ENCODE results near the gene GIPC3. TPM values are rescaled to one million over a fixed set of nuclear protein-coding genes. Genes with fewer than 3 reads are reported as not detected.
A peak's percentile ranks its signal among the peaks of the same experiment; 100 is the strongest.

GIPC3 gene
- total and polyA plus RNA-seq, 4 donors: 0.20 to 1.9 (median 1.0) TPM

GRCh38 chr19:3615524-3616135 lies 30.4 kb downstream of the GIPC3 start:
- peaks cover 98% of the 10 kb centered on the region for H3K36me3 ChIP-seq (ENCODE audit: control insufficient read depth, insufficient read depth, low read length)
- WGBS (ENCODE audit: insufficient coverage): 92% methylated on average over 26 of the region's 26 CpGs
- no peaks in the 10 kb centered on the region for H3K9me3 ChIP-seq (ENCODE audit: control insufficient read depth, insufficient read depth, low read length)
- no peaks in the 10 kb centered on the region for H3K27me3 ChIP-seq (ENCODE audit: control insufficient read depth, insufficient read depth, low read length)
- no peak for DNase-seq (ENCODE audit: low read depth in 4 of 6, low spot score in 6 of 6)
- H3K4me1 ChIP-seq (ENCODE audit: control insufficient read depth, insufficient read depth, low read length): peaks cover 8% of the 10 kb centered on the region
- H3K27ac ChIP-seq (ENCODE audit: low read depth, low read length): no peak overlapping the region
- no peak overlapping the region for H3K4me3 ChIP-seq (ENCODE audit: low read depth, low read length)

GRCh38 chr19:3617463-3617862 lies 32.2 kb downstream of the GIPC3 start:
- no peak overlapping the region for H3K27ac ChIP-seq (ENCODE audit: low read depth, low read length)
- peaks cover 98% of the 10 kb centered on the region for H3K36me3 ChIP-seq (ENCODE audit: control insufficient read depth, insufficient read depth, low read length)
- H3K27me3 ChIP-seq (ENCODE audit: control insufficient read depth, insufficient read depth, low read length): no peaks in the 10 kb centered on the region
- 71% methylated on average over 19 of the region's 19 CpGs for WGBS (ENCODE audit: insufficient coverage)
- peaks cover 8% of the 10 kb centered on the region for H3K4me1 ChIP-seq (ENCODE audit: control insufficient read depth, insufficient read depth, low read length)
- DNase-seq (ENCODE audit: low read depth in 4 of 6, low spot score in 6 of 6): no peak
- H3K4me3 ChIP-seq (ENCODE audit: low read depth, low read length): no peak overlapping the region
- H3K9me3 ChIP-seq (ENCODE audit: control insufficient read depth, insufficient read depth, low read length): no peaks in the 10 kb centered on the region

GRCh38 chr19:3618144-3618810 lies 33.0 kb downstream of the GIPC3 start:
- Histone ChIP-seq H3K27me3 (ENCODE audit: control insufficient read depth, insufficient read depth, low read length) (no peaks in the 10 kb centered on the region), H3K4me3 (ENCODE audit: low read depth, low read length) (no peak overlapping the region), H3K27ac (ENCODE audit: low read depth, low read length) (no peak overlapping the region), H3K36me3 (ENCODE audit: control insufficient read depth, insufficient read depth, low read length) (peaks cover 98% of the 10 kb centered on the region), H3K4me1 (ENCODE audit: control insufficient read depth, insufficient read depth, low read length) (peaks cover 8% of the 10 kb centered on the region), H3K9me3 (ENCODE audit: control insufficient read depth, insufficient read depth, low read length) (no peaks in the 10 kb centered on the region)
- WGBS (ENCODE audit: insufficient coverage): 55% methylated on average over 31 of the region's 31 CpGs
- peak in 2 of 6 donors; percentile 6 to 60 for DNase-seq (ENCODE audit: low read depth in 4 of 6, low spot score in 6 of 6)

GRCh38 chr19:3618811-3619630 lies 33.7 kb downstream of the GIPC3 start:
- Histone ChIP-seq H3K4me3 (ENCODE audit: low read depth, low read length) (no peak overlapping the region), H3K27me3 (ENCODE audit: control insufficient read depth, insufficient read depth, low read length) (no peaks in the 10 kb centered on the region), H3K4me1 (ENCODE audit: control insufficient read depth, insufficient read depth, low read length) (peaks cover 8% of the 10 kb centered on the region), H3K36me3 (ENCODE audit: control insufficient read depth, insufficient read depth, low read length) (peaks cover 98% of the 10 kb centered on the region), H3K27ac (ENCODE audit: low read depth, low read length) (no peak overlapping the region), H3K9me3 (ENCODE audit: control insufficient read depth, insufficient read depth, low read length) (no peaks in the 10 kb centered on the region)
- DNase-seq (ENCODE audit: low read depth in 4 of 6, low spot score in 6 of 6): no peak
- WGBS (ENCODE audit: insufficient coverage): 92% methylated on average over 30 of the region's 31 CpGs

- no peak for DNase-seq (ENCODE audit: low read depth in 4 of 6, low spot score in 6 of 6)
- Histone ChIP-seq H3K27me3 (ENCODE audit: control insufficient read depth, insufficient read depth, low read length) (no peaks in the 10 kb centered on the region), H3K36me3 (ENCODE audit: control insufficient read depth, insufficient read depth, low read length) (peaks cover 96% of the 10 kb centered on the region), H3K27ac (ENCODE audit: low read depth, low read length) (no peak overlapping the region), H3K4me3 (ENCODE audit: low read depth, low read length) (no peak overlapping the region), H3K4me1 (ENCODE audit: control insufficient read depth, insufficient read depth, low read length) (peaks cover 12% of the 10 kb centered on the region), H3K9me3 (ENCODE audit: control insufficient read depth, insufficient read depth, low read length) (no peaks in the 10 kb centered on the region)
- WGBS (ENCODE audit: insufficient coverage): 90% methylated on average over 14 of the region's 17 CpGs
Measured at GRCh38 chr19:3619631-3620012, 34.3 kb downstream of the GIPC3 start.

- Histone ChIP-seq H3K36me3 (ENCODE audit: control insufficient read depth, insufficient read depth, low read length) (peaks cover 90% of the 10 kb centered on the region), H3K27ac (ENCODE audit: low read depth, low read length) (no peak overlapping the region)
Measured at GRCh38 chr19:3620145-3620816, 35.0 kb downstream of the GIPC3 start.

GRCh38 chr19:3620817-3621547 lies 35.7 kb downstream of the GIPC3 start:
- WGBS (ENCODE audit: insufficient coverage): 94% methylated on average over 21 of the region's 24 CpGs

More at GRCh38 chr19:3620145-3620816, 35.0 kb downstream of the GIPC3 start:
- Histone ChIP-seq H3K27me3 (ENCODE audit: control insufficient read depth, insufficient read depth, low read length) (no peaks in the 10 kb centered on the region), H3K4me3 (ENCODE audit: low read depth, low read length) (no peak overlapping the region), H3K4me1 (ENCODE audit: control insufficient read depth, insufficient read depth, low read length) (peaks cover 17% of the 10 kb centered on the region), H3K9me3 (ENCODE audit: control insufficient read depth, insufficient read depth, low read length) (no peaks in the 10 kb centered on the region)
- no peak for DNase-seq (ENCODE audit: low read depth in 4 of 6, low spot score in 6 of 6)
- WGBS (ENCODE audit: insufficient coverage): 86% methylated on average over 19 of the region's 19 CpGs

GRCh38 chr19:3621689-3622088 lies 36.4 kb downstream of the GIPC3 start:
- Histone ChIP-seq H3K27me3 (ENCODE audit: control insufficient read depth, insufficient read depth, low read length) (no peaks in the 10 kb centered on the region), H3K27ac (ENCODE audit: low read depth, low read length) (no peak overlapping the region), H3K9me3 (ENCODE audit: control insufficient read depth, insufficient read depth, low read length) (no peaks in the 10 kb centered on the region), H3K36me3 (ENCODE audit: control insufficient read depth, insufficient read depth, low read length) (peaks cover 78% of the 10 kb centered on the region), H3K4me3 (ENCODE audit: low read depth, low read length) (no peak overlapping the region), H3K4me1 (ENCODE audit: control insufficient read depth, insufficient read depth, low read length) (peaks cover 27% of the 10 kb centered on the region)
- 90% methylated on average over 15 of the region's 15 CpGs for WGBS (ENCODE audit: insufficient coverage)
- no peak for DNase-seq (ENCODE audit: low read depth in 4 of 6, low spot score in 6 of 6)

More at GRCh38 chr19:3620817-3621547, 35.7 kb downstream of the GIPC3 start:
- H3K27ac ChIP-seq (ENCODE audit: low read depth, low read length): no peak overlapping the region
- H3K36me3 ChIP-seq (ENCODE audit: control insufficient read depth, insufficient read depth, low read length): peaks cover 83% of the 10 kb centered on the region
- peaks cover 24% of the 10 kb centered on the region for H3K4me1 ChIP-seq (ENCODE audit: control insufficient read depth, insufficient read depth, low read length)
- no peak overlapping the region for H3K4me3 ChIP-seq (ENCODE audit: low read depth, low read length)
- no peak for DNase-seq (ENCODE audit: low read depth in 4 of 6, low spot score in 6 of 6)
- H3K9me3 ChIP-seq (ENCODE audit: control insufficient read depth, insufficient read depth, low read length): no peaks in the 10 kb centered on the region
- H3K27me3 ChIP-seq (ENCODE audit: control insufficient read depth, insufficient read depth, low read length): no peaks in the 10 kb centered on the region

- H3K27ac ChIP-seq (ENCODE audit: low read depth, low read length): no peak overlapping the region
- H3K36me3 ChIP-seq (ENCODE audit: control insufficient read depth, insufficient read depth, low read length): peaks cover 72% of the 10 kb centered on the region
- DNase-seq (ENCODE audit: low read depth in 4 of 6, low spot score in 6 of 6): no peak
- H3K9me3 ChIP-seq (ENCODE audit: control insufficient read depth, insufficient read depth, low read length): no peaks in the 10 kb centered on the region
- no peaks in the 10 kb centered on the region for H3K27me3 ChIP-seq (ENCODE audit: control insufficient read depth, insufficient read depth, low read length)
- no peak overlapping the region for H3K4me3 ChIP-seq (ENCODE audit: low read depth, low read length)
- WGBS (ENCODE audit: insufficient coverage): 100% methylated on average over 5 of the region's 12 CpGs
- H3K4me1 ChIP-seq (ENCODE audit: control insufficient read depth, insufficient read depth, low read length): peaks cover 32% of the 10 kb centered on the region
Measured at GRCh38 chr19:3622224-3622623, 36.9 kb downstream of the GIPC3 start.
